Naive thymus-derived CD4-positive, alpha-beta T cell (primary cell): ENCODE measurements around the gene TGFBR2. TPM values are rescaled to one million over a fixed set of nuclear protein-coding genes. Genes with fewer than 3 reads are reported as not detected.

Source experiments
- ATAC-seq: fragments of 150-1000 bp; cut with Tn5 transposase; 2 replicates; pipeline ENCODE4 v1.10.0; 2021; ENCODE audit warnings: mild to moderate bottlenecking, moderate library complexity
- CTCF ChIA-PET: fragments of 350-600 bp; sonication (Branson Sonifier 250); formaldehyde crosslinking; loops from one replicate; lab custom pipeline; 2021; ENCODE audit warnings: antibody characterized with exemption; lab: Charles Lee
- POLR2A ChIA-PET: fragments of 350-600 bp; sonication (Branson Sonifier 250); formaldehyde crosslinking; loops from one replicate; lab custom pipeline; 2021; ENCODE audit warnings: antibody characterized with exemption, inconsistent platforms; lab: Charles Lee
- DNase-seq, 9 donors: peaks; one replicate each; pipeline versions ENCODE4 v3.0.0 to v3.0.0-alpha.2; 2020 to 2022; ENCODE audit warnings: mixed read lengths in 1 of 9
- H3K27ac ChIP-seq: one replicate; pipeline ENCODE4 v1.7.0; 2013; ENCODE audit warnings: mild to moderate bottlenecking, low read depth, low read length, moderate library complexity
- H3K27me3 ChIP-seq, 2 donors: one replicate each; pipeline ENCODE4 v1.7.0; 2013; ENCODE audit warnings: low read length in 2 of 2, mild to moderate bottlenecking in 2 of 2, moderate library complexity in 2 of 2; ENCODE audit not compliant: control insufficient read depth in 2 of 2, insufficient read depth in 2 of 2
- H3K36me3 ChIP-seq, 3 experiments: 1 replicate in 2 of 3; 2 replicates in 1 of 3; pipeline ENCODE4 v1.7.0; 2013; ENCODE audit warnings: low read length in 3 of 3, mild to moderate bottlenecking in 3 of 3, moderate library complexity in 1 of 3; ENCODE audit not compliant: insufficient read depth in 3 of 3, control insufficient read depth in 2 of 3
- H3K4me1 ChIP-seq, 2 donors: one replicate each; pipeline ENCODE4 v1.7.0; 2013; ENCODE audit warnings: low read length in 2 of 2, mild to moderate bottlenecking in 2 of 2, moderate library complexity in 1 of 2; ENCODE audit not compliant: control insufficient read depth in 2 of 2, insufficient read depth in 2 of 2
- H3K4me3 ChIP-seq: 2 replicates; pipeline ENCODE4 v1.7.0; 2013; ENCODE audit warnings: mild to moderate bottlenecking, low read length
- H3K9me3 ChIP-seq, 3 experiments: 1 replicate in 2 of 3; 2 replicates in 1 of 3; pipeline ENCODE4 v1.7.0; 2013; ENCODE audit warnings: low read length in 3 of 3; ENCODE audit not compliant: control insufficient read depth in 2 of 3
- H3K27ac Mint-ChIP-seq, 9 donors: one replicate each; pipeline ENCODE4 v1.8.0; 2020 to 2022; ENCODE audit warnings: mixed read lengths in 9 of 9, mild to moderate bottlenecking in 8 of 9, moderate library complexity in 5 of 9, inconsistent platforms in 2 of 9
- H3K27me3 Mint-ChIP-seq, 5 donors: one replicate each; pipeline ENCODE4 v1.8.0; 2021 to 2022; ENCODE audit warnings: mixed read lengths in 5 of 5, mild to moderate bottlenecking in 1 of 5
- H3K36me3 Mint-ChIP-seq, 5 donors: one replicate each; pipeline ENCODE4 v1.8.0; 2020 to 2022; ENCODE audit warnings: mixed read lengths in 5 of 5, mild to moderate bottlenecking in 3 of 5, inconsistent platforms in 1 of 5
- H3K4me1 Mint-ChIP-seq, 7 donors: one replicate each; pipeline ENCODE4 v1.8.0; 2020 to 2022; ENCODE audit warnings: mixed read lengths in 7 of 7, mild to moderate bottlenecking in 3 of 7, inconsistent platforms in 1 of 7
- H3K4me3 Mint-ChIP-seq, 10 donors: one replicate each; pipeline ENCODE4 v1.8.0; 2020 to 2022; ENCODE audit warnings: mild to moderate bottlenecking in 10 of 10, mixed read lengths in 10 of 10, moderate library complexity in 6 of 10, inconsistent platforms in 2 of 10
- H3K9me3 Mint-ChIP-seq, 11 donors: one replicate each; pipeline ENCODE4 v1.8.0; 2020 to 2022; ENCODE audit warnings: mixed read lengths in 11 of 11, mild to moderate bottlenecking in 4 of 11, inconsistent platforms in 1 of 11, moderate library complexity in 1 of 11
- intact Hi-C, 2 donors: fragments of 100-400 bp; cut with micrococcal nuclease; formaldehyde crosslinking; loops; one replicate each; pipeline ENCODE4 v1.15.1; 2023
- polyA plus RNA-seq, 2 donors: library from polyadenylated mRNA; unstranded; fragments of 300-500 nt; fragmentation: Illumina TruSeq; gene quantifications; one replicate each; pipeline ENCODE4 v1.2.3, GENCODE V29; 2021
- total RNA-seq, 6 experiments: library from RNA in 5 of 6; stranded (reverse) in 5 of 6; gene quantifications; 1 replicate in 5 of 6; 2 replicates in 1 of 6; pipeline ENCODE4 v1.2.3 and lab custom pipeline; 2021 to 2026

The TGFBR2 gene
- total and polyA plus RNA-seq, 7 experiments from 2014 or later = 63.0 to 263 (median 155) TPM

DNA sequence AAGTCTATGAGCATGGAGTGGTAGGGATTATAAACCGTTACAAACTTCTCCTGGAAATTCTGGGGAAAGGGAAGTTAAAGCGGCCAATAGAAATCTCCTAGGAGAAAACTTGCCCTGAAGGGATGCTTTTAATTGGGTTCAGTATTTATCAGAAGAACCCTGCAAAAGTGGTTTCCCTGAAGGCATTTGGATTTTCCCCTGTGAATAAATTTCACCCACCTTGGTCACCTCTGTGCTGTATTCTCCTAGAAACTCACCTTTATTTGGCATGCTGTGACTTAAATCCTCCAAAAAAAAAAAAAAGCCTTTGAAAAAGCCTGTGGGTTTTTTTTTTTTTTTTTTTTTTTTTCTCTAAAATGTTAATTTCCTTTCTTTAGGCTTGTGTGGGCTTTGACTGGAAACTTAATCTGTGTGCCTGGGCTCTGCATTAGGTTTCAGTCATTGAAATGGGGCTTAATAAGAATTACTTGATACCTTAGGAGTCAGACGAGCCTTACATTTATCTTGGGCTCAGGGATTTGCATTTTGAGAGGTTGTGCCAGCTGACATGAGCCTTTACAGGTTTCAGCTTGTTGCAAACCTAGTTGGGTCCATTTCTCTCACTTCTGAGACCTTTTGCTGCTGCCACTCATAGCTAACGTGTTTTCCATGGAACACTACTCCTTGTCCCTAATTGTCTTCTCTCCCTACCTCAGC, 22.0 kb downstream of the TGFBR2 start:
- no peaks in the 10 kb centered on the region for H3K27me3 Mint-ChIP-seq
- H3K36me3 Mint-ChIP-seq = peaks cover 14 to 50% (median 42%) of the 10 kb centered on the region in 5 donors
- no peak overlapping the region for H3K4me3 ChIP-seq
- intact Hi-C loops = loop anchor here (2.0 to 10.0 kb wide), 3 partner anchors 404 to 516 kb away; no protein-coding TSS in a partner anchor
- no peaks in the 10 kb centered on the region for H3K9me3 ChIP-seq
- peaks cover 0 to 4% (median 0%) of the 10 kb centered on the region in 11 donors for H3K9me3 Mint-ChIP-seq
- peak overlapping the region; percentile 84 to 98 (median 96) for H3K27ac Mint-ChIP-seq
- H3K36me3 ChIP-seq = peaks cover 0 to 9% (median 0%) of the 10 kb centered on the region in 3 experiments
- peak overlapping the region; percentile 53 to 88 (median 68) for H3K4me3 Mint-ChIP-seq
- POLR2A ChIA-PET = interaction anchor here (0.6 to 33.4 kb wide), 8 partner anchors 9 to 32 kb away, joined by 3 to 853 read pairs (median 4); partner anchors contain the start of gene TGFBR2
- H3K4me1 ChIP-seq = peaks cover 78 to 97% of the 10 kb centered on the region in 2 donors
- no peak for DNase-seq
- ATAC-seq = no peak
- H3K4me1 Mint-ChIP-seq = peaks cover 70 to 100% (median 94%) of the 10 kb centered on the region in 7 donors
- H3K27ac ChIP-seq = peak overlapping the region; percentile 68
- CTCF ChIA-PET = interaction anchor here (0.8 to 2.3 kb wide), 16 partner anchors 10 to 430 kb away, joined by 3 to 19 read pairs (median 3); partner anchors contain the start of gene TGFBR2
- H3K27me3 ChIP-seq = no peaks in the 10 kb centered on the region

DNA sequence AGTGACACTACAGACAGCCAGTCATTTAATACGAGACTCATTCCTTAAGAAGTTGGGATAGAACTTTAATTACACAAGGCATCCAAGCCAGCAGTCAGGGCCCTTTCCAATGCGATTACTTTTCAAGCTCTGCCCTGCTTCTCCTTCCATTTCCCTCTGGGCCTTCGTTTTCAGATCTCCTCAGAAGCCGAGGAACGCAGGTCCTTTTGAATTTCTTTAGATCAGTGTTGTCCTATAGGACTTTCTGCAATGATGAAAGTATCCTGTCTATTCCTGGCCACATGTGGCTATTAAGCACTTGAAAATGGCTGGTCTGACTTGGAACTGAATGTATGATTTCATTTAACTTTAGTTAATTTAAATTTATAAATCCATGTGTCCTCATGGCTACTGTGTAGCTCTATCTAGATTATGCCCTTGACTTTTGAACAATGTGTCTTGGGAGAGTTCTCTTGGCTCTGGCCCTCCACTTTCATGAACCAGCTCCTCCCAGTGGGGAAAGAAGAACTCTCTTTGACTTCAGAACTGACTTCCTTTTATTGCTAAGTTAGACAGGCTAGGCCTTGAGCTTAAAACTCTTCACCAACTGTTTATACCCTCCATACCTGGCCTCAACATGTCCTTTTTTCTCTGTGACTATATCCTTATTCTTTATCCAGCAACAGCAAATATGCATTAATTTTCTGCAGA, 22.6 kb downstream of the TGFBR2 start:
- Histone ChIP-seq H3K9me3 (no peaks in the 10 kb centered on the region), H3K4me3 (peak overlapping the region; percentile 29), H3K27me3 (no peaks in the 10 kb centered on the region), H3K36me3 (peaks cover 0 to 5% (median 0%) of the 10 kb centered on the region in 3 experiments), H3K4me1 (peaks cover 81 to 97% of the 10 kb centered on the region in 2 donors), H3K27ac (peak overlapping the region; percentile 68)
- Mint-ChIP-seq H3K27me3 (no peaks in the 10 kb centered on the region), H3K27ac (peak overlapping the region; percentile 84 to 98 (median 96)), H3K36me3 (peaks cover 10 to 44% (median 38%) of the 10 kb centered on the region in 5 donors), H3K4me1 (peaks cover 64 to 100% (median 93%) of the 10 kb centered on the region in 7 donors), H3K9me3 (peaks cover 0 to 2% (median 0%) of the 10 kb centered on the region in 11 donors), H3K4me3 (peak overlapping the region; percentile 53 to 88 (median 72))
- DNase-seq (peak in 2 of 9 donors; percentile 53 to 55), ATAC-seq (peak; percentile 51)
- ChIA-PET POLR2A (interaction anchor here (0.6 to 33.4 kb wide), 9 partner anchors 8 to 39 kb away, joined by 3 to 853 read pairs (median 4); partner anchors contain the start of gene TGFBR2), CTCF (interaction anchor here (0.8 to 2.3 kb wide), 18 partner anchors 11 to 430 kb away, joined by 3 to 19 read pairs (median 3); partner anchors contain the start of gene TGFBR2)
- intact Hi-C loops = loop anchor here (1.0 to 10.0 kb wide), 9 partner anchors 18 to 517 kb away; partner anchors contain the start of gene TGFBR2 (in 1 of the 2)

DNA sequence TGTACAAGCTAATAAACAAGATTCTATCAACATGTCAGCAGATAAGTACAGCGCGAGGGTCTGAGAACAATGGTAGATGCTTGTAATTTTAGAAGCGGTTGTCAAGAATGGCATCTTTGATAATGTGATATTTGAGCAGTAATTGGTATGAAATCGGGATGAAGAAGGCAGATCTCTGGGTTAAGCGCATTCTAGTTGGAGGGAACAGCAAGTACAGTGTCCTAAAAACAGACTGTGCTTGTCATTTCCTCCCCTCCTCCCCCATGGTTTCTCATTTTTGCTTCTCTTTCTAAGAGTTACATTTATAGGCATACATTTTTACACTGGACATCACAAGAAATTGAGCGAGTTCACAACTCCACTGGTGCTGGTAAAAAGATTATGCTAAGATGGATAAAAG, 23.3 kb downstream of the TGFBR2 start:
- peaks cover 0 to 5% (median 0%) of the 10 kb centered on the region in 3 experiments for H3K36me3 ChIP-seq
- ChIA-PET POLR2A (interaction anchor here (0.9 to 33.4 kb wide), 7 partner anchors 10 to 276 kb away, joined by 3 to 853 read pairs (median 4); partner anchors contain the start of gene TGFBR2), CTCF (interaction anchor here (1.0 to 2.3 kb wide), 14 partner anchors 11 to 431 kb away, joined by 3 to 19 read pairs (median 4); no protein-coding TSS in a partner anchor)
- peak overlapping the region; percentile 68 for H3K27ac ChIP-seq
- peak overlapping the region; percentile 34 to 88 (median 66) for H3K4me3 Mint-ChIP-seq
- peaks cover 10 to 42% (median 36%) of the 10 kb centered on the region in 5 donors for H3K36me3 Mint-ChIP-seq
- H3K27ac Mint-ChIP-seq = peak overlapping the region; percentile 84 to 98 (median 96)
- H3K4me1 Mint-ChIP-seq = peaks cover 65 to 100% (median 92%) of the 10 kb centered on the region in 7 donors
- intact Hi-C loops = loop anchor here (1.0 to 10.0 kb wide), 12 partner anchors 13 to 517 kb away; partner anchors contain the start of gene TGFBR2 (in 1 of the 2)
- ATAC-seq (no peak), DNase-seq (no peak)
- H3K9me3 ChIP-seq = no peaks in the 10 kb centered on the region
- no peaks in the 10 kb centered on the region for H3K27me3 ChIP-seq
- H3K4me3 ChIP-seq = peak overlapping the region; percentile 29
- no peaks in the 10 kb centered on the region for H3K27me3 Mint-ChIP-seq
- peaks cover 88 to 97% of the 10 kb centered on the region in 2 donors for H3K4me1 ChIP-seq
- H3K9me3 Mint-ChIP-seq = peaks cover 0 to 1% (median 0%) of the 10 kb centered on the region in 11 donors

GRCh38 chr3:30630238-30631030, 24.0 kb downstream of the TGFBR2 start:
- peaks cover 10 to 42% (median 35%) of the 10 kb centered on the region in 5 donors for H3K36me3 Mint-ChIP-seq
- no peaks in the 10 kb centered on the region for H3K27me3 ChIP-seq
- peaks cover 0 to 5% (median 0%) of the 10 kb centered on the region in 3 experiments for H3K36me3 ChIP-seq
- H3K27ac ChIP-seq = peak overlapping the region; percentile 68
- peaks cover 68 to 100% (median 92%) of the 10 kb centered on the region in 7 donors for H3K4me1 Mint-ChIP-seq
- ChIA-PET CTCF (interaction anchor here (0.8 to 2.3 kb wide), 7 partner anchors 17 to 276 kb away, joined by 3 to 19 read pairs (median 3); no protein-coding TSS in a partner anchor), POLR2A (interaction anchor here (0.8 to 33.4 kb wide), 8 partner anchors 13 to 276 kb away, joined by 3 to 853 read pairs (median 14); partner anchors contain the start of gene TGFBR2)
- H3K9me3 Mint-ChIP-seq = peaks cover 0 to 1% (median 0%) of the 10 kb centered on the region in 11 donors
- peak overlapping the region; percentile 84 to 98 (median 96) for H3K27ac Mint-ChIP-seq
- H3K4me3 ChIP-seq = no peak overlapping the region
- ATAC-seq (no peak), DNase-seq (no peak)
- H3K27me3 Mint-ChIP-seq = no peaks in the 10 kb centered on the region
- no peaks in the 10 kb centered on the region for H3K9me3 ChIP-seq
- intact Hi-C loops = loop anchor here (1.0 to 5.0 kb wide), 9 partner anchors 10 to 62 kb away; no protein-coding TSS in a partner anchor
- peak overlapping the region; percentile 53 to 88 (median 72) for H3K4me3 Mint-ChIP-seq
- peaks cover 95 to 99% of the 10 kb centered on the region in 2 donors for H3K4me1 ChIP-seq

GRCh38 chr3:30631243-30631904, 25.0 kb downstream of the TGFBR2 start:
- Mint-ChIP-seq H3K4me3 (peak overlapping the region; percentile 57 to 88 (median 82)), H3K27ac (peak overlapping the region; percentile 84 to 98 (median 96))
- peak; percentile 86 for ATAC-seq

More at GRCh38 chr3:30631243-30631904, 25.0 kb downstream of the TGFBR2 start:
- Mint-ChIP-seq H3K27me3 (no peaks in the 10 kb centered on the region), H3K36me3 (peaks cover 4 to 38% (median 32%) of the 10 kb centered on the region in 5 donors), H3K4me1 (peaks cover 67 to 100% (median 92%) of the 10 kb centered on the region in 7 donors), H3K9me3 (peaks cover 0 to 1% (median 0%) of the 10 kb centered on the region in 11 donors)
- Histone ChIP-seq H3K4me3 (peak overlapping the region; percentile 40), H3K36me3 (no peaks in the 10 kb centered on the region), H3K9me3 (no peaks in the 10 kb centered on the region), H3K27ac (peak overlapping the region; percentile 68), H3K4me1 (peaks cover 95 to 99% of the 10 kb centered on the region in 2 donors), H3K27me3 (no peaks in the 10 kb centered on the region)
- DNase-seq = peak in 8 of 9 donors; percentile 61 to 88 (median 78)
- POLR2A ChIA-PET = interaction anchor here (0.7 to 33.4 kb wide), 8 partner anchors 12 to 54 kb away, joined by 3 to 853 read pairs (median 4); partner anchors contain the start of gene TGFBR2
- CTCF ChIA-PET = interaction anchor here (0.8 to 2.2 kb wide), 3 partner anchors 16 to 55 kb away, joined by 3 to 6 read pairs (median 3); no protein-coding TSS in a partner anchor
- intact Hi-C loops = loop anchor here (1.0 to 5.0 kb wide), 9 partner anchors 9 to 61 kb away; no protein-coding TSS in a partner anchor
